Stimulated activated CD4-positive, alpha-beta T cell treated with anti-CD3 and anti-CD28 coated beads, Interleukin-1b, Interleukin-23, amount 100 ng/mL, for 4 hours (primary cell): ENCODE data around the gene ST14.
"Not testable (repeated sequence)": the region's sequence is repeated elsewhere in the genome, so short reads cannot be mapped to it uniquely, and the experiment has no call there.

Experiments
- DNase-seq, 2 donors: peaks; one replicate each; pipeline ENCODE4 v3.0.0-alpha.2; 2020; ENCODE audit warnings: low read depth in 2 of 2

The ST14 gene

DNA sequence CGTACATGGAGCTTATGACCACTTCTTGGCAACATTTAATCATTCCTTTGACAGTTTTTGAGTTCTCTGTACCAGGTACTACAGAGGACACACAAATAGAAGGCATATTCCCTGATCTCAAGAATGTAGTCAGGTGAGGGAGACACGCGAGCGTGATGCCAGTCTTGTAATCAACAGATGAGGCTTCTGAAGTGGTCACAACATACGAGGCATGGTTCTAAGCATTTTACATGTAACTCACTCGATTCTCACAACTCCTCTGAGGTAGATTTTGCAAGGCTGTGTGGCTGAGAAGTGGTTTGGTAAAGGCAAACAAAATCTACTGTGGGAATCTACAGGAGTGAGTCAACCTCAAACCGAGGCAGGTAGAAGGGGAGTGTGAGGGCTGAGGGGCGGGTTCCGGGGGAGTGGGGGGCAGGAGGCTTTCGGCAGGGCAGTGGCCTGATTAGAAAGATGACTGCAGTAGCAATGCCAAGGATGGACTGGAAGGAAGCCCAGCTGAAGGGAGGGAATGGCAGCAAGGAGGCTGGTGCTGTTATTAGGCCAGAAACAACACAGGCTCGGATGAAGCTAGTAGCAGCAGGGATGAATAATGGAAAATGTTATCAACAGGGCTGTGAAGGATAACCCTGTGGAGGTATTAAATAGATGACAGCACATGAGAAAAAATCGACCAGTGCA lies 63.8 kb downstream of the ST14 start:
- DNase-seq, result no peak

DNA sequence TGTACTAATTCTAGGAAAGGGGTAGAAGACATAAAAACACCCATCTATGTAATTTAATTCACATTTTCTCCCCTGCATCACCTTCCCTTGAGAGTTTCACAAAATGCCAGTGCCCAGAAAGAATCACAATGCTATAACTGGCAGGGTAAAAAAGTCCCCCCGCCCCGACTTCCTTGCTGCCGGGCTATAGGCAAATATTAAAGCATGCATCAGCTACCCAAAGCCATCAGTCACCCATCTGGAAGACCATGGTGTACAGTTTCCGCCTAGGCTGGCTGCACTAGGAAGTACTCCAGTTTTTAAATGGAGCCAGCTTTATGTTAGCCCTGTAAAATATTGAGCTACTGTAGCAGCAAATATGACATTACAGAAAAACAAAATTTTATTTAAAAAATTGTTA lies 67.8 kb downstream of the ST14 start:
- no peak for DNase-seq

DNA sequence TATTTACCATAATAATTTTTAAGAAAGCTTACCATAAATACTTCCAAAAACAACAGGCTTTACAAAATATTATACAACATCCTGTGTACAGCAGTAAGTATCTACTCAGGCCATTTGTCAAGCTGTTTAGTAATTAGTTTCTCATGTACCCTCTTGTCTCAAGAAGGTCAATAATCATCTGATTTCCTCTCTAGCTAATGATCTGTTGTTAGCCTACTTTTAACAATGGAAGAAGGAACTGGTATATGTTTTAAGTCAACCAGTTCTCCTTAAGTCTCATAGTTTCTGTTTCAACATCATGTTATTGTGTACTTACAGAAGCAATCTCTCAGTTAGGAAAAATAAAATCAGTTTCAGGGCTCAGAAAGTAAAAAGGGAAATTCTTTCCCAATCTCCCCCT lies 73.9 kb downstream of the ST14 start:
- DNase-seq, result not testable (repeated sequence)

DNA sequence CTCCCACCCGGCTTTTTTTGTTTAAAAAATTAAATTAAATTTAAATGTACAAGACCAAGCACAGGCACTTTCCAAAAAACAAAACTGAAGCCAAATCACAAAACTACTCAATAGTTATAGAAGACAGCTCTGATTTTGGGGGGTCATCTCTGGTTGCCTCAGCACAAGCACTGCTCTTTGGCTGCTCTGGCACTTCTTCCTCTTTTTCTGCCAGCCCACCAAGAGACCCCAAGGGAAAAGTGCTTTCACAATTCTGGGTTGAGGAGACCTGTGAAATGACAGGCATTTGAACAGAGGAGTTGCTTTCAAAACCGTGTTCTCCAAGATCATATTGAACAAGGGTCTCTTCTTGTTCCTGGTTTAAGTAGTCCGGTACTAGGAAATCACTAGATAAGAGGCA lies 74.3 kb downstream of the ST14 start:
- not testable (repeated sequence) for DNase-seq

DNA sequence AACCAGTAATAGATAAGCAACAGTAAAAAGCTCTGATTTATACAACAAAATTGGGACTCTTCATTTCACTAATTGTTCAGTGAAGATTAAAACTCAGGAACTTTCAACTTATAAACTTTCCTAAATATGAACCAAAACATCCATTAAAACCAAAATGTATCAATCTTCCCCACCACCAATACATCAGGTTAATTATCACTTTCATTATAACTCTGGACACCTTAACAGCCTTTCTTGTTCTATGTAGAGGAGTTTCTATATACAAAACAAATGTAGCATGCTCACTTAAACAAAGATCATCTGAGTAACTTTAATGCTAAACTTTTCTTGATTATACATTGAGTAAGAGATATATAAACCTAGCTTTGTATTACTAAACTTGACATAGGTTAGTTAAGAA lies 74.7 kb downstream of the ST14 start:
- DNase-seq, result no peak

DNA sequence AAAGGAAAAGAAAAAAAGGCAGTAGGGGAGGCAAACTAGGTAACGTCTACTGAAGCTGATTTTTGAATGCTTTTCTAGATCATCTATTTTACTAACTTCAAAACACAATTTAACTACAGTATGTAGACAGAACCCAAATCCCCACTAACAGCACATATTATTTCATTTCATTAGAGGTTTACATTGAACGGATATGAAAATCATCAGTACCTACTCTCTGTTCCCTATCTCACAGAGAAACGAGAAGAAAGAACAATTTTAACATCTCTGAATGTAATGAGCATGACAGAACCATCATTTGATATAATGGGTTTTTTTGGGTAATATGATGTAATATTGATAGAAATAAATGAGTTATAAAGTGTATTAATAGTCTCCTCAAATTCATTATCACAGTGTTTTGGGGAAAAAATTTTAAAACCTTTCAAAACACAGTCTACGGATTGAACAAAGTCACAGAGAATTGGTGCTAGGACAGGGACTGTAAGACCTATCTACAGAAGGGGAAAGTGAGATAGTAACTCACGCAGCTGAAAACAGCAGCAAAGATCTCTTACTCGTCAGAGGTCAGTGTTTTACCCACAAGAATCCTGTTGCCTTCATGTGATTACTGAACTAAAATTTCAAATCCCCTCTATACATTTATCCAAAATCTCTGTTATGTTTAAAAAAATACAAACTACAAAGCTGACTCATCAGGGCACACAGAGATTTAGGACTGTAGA lies 77.9 kb downstream of the ST14 start:
- no peak for DNase-seq

DNA sequence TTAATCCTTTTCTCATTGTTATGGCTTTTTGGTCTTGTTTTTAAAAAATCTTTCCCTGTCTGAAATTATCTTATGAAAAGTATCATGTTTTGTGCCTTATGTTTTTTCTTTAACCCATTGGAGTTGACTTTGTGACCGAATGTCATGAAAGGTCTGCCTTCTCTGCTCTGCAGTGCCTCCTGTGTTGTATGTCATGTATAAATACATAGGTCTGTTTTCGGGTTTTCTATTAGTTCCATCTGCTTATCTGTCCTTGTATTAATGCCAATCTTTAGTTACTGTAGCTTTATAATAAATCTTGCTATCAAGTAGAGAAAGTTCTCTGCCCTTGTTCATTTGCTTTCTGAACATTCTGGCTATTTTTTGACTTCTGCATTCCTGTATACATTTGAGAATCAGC lies 82.1 kb downstream of the ST14 start:
- DNase-seq, result no peak

DNA sequence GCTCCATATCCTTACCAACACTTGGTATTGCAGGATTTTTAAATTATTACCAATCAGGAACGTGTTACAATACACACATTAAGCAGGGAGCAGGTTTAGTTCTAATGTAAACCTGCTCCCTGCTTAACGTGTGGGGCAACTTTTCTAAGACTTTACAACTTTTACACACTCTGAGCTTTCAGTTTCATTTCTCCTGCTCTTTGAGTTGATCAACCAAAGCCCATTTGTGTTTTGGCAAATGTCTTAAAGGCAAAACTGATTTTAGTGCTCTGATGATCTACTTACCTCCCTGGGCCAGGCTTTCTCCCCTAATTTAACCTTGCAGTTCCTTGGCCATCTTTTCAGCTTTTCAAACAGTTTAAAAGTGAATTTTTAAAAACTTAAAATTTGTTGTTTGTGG lies 84.2 kb downstream of the ST14 start:
- DNase-seq, result no peak

DNA sequence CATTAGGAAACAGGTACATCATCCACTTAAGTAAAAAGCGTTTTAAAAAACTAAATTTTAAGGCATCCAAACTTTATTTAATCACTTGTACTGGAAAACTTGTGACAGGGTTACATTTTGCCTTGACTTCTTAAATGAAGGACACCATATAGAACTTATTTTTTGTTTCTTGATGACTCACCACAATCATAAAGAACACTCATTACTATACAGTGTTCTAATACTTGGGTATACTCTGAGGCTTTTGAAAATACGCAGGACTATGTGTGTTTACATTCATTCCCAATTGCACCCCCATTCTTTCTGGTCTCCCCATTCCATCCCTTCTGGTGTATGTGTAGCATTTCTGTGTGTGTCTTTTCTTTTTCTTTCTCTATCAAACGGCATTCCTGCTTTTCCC lies 85.3 kb downstream of the ST14 start:
- no peak for DNase-seq

DNA sequence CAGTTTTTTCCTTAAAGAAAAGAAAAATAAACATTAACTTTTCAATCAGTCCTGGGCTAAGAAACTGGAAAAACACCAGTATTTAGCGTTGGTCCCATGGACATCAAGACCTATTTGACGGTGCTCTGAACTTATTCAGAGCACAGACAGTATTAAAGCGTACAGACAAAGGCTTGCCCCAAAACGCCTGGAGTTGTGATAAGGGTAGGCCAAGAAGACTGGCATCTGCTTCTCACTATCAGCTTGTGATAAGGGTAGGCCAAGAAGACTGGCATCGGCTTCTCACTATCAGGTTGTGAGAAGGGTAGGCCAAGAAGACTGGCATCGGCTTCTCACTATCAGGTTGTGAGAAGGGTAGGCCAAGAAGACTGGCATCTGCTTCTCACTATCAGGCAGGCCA lies 85.8 kb downstream of the ST14 start:
- DNase-seq, result not testable (repeated sequence)

DNA sequence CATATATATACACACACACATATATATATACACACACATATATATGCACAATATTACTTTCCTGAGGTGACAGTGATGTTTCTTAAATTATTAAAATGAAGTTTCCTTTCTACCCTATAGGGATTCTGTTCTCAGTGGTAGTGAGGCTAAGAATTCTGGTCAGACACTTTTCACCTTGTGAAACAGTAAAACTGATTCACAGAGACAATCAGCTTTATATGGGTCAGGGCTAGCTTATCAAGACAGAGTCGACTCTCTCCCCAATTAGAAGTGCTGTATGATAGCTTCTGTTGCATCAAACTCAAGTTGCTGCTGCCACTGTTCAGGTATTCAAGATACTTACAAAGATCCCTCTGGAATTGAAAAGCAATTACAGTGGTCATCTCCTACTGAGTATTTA lies 86.7 kb downstream of the ST14 start:
- DNase-seq, result no peak

DNA sequence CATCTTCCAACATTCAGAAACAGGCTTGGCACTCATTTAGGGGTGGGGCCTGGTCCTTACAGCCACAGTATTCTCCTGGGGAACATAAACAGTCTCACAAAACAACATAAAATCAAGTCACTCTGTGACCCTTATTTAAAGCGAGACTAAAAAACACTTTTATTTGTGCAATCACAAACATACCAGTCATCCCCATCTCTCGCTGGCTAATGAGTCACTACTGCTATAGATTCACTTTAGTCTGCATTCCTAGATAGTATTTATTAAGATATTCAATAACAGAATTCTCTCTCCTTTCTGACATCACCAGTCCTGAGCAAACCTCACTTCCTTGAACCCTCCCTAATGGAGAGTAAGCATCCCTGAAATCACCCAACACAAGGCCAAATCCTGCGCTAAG lies 87.2 kb downstream of the ST14 start:
- DNase-seq, result no peak

DNA sequence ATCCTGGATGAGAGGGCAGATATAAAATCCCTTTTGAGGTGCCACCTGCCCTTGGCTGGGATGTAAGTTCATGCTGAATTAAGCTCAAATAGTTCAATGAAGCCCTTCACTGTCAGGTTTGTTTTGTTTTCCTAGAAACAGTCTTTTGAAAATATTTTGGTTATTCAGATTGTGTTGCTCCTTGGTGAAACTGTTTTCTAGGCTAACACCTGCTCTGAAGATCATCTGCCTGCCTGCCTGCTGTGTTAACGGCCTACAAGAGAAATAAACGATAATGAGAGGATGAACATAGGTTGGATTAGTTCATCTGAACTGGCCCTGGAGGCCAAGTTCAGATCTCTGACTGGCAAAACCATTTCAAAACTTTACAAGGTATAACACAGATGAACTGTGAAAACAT lies 87.7 kb downstream of the ST14 start:
- no peak for DNase-seq

DNA sequence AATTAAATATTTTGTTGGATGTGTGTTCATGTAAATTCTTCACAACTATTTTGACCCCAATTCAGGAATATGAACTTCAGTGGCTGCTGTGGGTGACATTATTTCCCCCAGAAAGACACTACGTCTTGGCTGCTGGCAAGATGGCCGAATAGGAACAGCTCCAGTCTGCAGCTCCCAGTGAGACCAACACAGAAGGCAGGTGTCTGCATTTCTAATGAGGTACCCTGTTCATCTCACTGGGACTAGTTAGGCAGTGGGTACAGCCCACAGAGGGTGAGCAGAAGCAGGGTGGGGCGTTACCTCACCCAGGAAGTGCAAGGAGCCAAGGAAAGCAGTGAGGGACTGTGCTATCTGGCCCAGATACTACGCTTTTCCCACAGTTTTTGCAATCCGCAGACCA lies 89.8 kb downstream of the ST14 start:
- no peak for DNase-seq

DNA sequence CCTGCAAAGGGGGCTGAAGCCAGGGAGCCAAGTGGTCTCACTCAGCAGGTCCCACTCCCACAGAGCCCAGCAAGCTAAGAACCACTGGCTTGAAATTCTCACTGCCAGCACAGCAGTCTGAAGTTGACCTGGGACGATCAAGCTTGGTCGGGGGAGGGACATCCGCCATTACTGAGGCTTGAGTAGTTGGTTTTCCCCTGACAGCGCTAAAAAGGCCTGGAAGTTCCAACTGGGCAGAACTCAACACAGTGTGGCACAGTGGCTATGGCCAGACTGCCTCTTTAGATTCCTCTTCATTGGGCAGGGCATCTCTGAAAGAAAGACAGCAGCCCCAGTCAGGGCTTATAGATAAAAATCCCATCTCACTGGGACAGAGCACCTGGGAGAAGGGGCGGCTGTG lies 90.3 kb downstream of the ST14 start:
- DNase-seq, result not testable (repeated sequence)

DNA sequence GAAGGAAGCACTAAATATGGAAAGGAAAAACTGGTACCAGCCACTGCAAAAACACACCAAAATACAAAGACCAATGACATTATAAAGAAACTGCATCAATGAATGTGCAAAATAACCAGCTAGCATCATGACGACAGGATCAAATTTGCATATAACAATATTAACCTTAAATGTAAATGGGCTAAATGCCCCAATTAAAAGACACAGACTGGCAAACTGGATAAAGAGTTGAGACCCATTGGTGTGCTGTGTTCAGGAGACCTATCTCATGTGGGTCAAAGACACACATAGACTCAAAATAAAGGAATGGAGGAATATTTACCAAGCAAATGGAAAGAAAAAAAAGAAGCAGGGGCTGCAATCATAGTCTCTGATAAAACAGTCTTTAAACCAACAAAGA lies 92.2 kb downstream of the ST14 start:
- DNase-seq, result not testable (repeated sequence)
